GM10248 (cell line): ENCODE results near the gene ZPBP2.

Experiments used
- CTCF ChIA-PET: fragments of 300-600 bp; sonication (Branson Sonifier 250); formaldehyde crosslinking; extraction: SDS; loops from one replicate; lab custom pipeline; 2021; ENCODE audit warnings: antibody characterized with exemption; lab: Yijun Ruan, JAX
- POLR2A ChIA-PET: fragments of 350-650 bp; sonication (Branson Sonifier 250); formaldehyde crosslinking; extraction: SDS; loops from one replicate; lab custom pipeline; 2020; ENCODE audit warnings: antibody characterized with exemption; lab: Yijun Ruan, JAX
- DNase-seq: peaks from one replicate; pipeline ENCODE4 v3.0.0; 2012; ENCODE audit errors: extremely low spot score
- CTCF ChIP-seq: IDR thresholded peaks from 2 replicates; pipeline ENCODE4 v1.5.1; 2012; ENCODE audit warnings: mild to moderate bottlenecking, low read depth; ENCODE audit errors: extremely low read depth, missing control alignments, control extremely low read depth

Gene ZPBP2, protein sequence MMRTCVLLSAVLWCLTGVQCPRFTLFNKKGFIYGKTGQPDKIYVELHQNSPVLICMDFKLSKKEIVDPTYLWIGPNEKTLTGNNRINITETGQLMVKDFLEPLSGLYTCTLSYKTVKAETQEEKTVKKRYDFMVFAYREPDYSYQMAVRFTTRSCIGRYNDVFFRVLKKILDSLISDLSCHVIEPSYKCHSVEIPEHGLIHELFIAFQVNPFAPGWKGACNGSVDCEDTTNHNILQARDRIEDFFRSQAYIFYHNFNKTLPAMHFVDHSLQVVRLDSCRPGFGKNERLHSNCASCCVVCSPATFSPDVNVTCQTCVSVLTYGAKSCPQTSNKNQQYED

DNA sequence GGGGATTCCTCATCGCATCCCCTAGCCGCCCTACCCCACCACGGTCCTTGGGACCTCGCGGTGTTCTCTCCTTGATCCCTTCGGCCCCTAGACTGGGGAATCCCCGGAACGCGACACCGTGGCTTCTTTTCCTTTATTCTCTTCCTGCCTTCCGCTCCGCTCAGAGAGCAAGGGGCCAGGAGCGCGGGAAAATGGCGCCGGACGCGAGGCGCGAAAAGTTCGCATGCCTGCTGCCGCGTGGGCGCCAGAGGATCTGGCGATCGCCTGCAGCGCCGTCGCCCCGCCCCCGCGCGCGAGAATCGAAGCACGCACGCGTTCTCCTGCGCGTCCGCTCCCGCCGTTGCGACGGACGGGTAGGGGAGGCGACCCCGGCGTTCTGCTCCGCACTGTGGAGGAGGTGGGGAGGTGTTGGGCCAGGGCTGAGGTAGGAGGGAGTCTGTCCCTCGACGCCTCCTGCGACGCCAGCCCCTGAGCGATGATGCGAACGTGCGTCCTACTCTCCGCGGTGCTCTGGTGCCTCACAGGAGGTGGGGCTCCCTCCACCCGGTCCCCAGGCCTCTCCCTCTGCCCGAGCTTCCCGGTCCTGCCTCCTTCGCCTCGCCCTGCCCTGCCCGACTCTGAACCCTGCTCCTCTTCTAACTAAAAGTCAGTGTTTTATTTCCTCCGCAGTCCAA is at the start of gene ZPBP2:
TSS of gene ZPBP2 (plus strand) at position 323 of the 674 bp plus-strand sequence. CDS start at position 476, 153 bp downstream.
- peak; percentile 46 for DNase-seq
- no peak for TF ChIP-seq CTCF
- ChIA-PET CTCF (no interaction called here), POLR2A (no interaction called here)

DNA sequence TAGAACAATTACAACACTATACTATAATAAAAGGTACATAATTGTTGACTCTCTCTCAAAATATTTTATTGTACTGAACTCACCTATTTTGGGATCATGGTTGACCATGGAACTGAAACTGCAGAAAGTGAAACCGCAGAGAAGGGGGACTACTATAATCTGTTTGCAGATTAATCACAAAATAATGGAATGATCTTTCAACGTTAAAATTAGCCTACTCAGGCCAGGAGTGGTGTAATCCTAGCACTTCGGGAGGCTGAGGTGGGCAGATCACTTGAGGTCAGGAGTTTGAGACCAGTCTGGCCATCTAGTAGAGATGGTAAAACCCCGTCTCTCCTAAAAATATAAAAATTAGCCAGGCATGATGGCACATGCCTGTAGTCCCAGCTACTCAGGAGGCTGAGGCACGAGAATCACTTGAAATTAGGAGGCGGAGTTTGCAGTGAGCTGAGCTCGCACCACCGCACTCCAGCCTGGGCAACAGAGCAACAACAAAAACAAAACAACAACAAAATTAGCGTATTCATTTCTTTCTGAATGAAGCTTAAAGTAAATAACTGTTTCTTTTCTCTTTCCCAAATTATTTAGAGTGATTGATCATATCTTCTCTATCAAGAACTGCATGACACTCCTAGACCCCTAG is 49.5 kb upstream of the ZPBP2 start:
- ChIA-PET CTCF (interaction anchor here (0.9 to 4.8 kb wide), 8 partner anchors 10 to 48 kb away, joined by 3 to 25 read pairs (median 4); no protein-coding TSS in a partner anchor), POLR2A (interaction anchor here (0.9 kb wide), 1 partner anchor 41 kb away, joined by 3 read pairs; no protein-coding TSS in a partner anchor)
- DNase-seq = no peak
- TF ChIP-seq CTCF = no peak

DNA sequence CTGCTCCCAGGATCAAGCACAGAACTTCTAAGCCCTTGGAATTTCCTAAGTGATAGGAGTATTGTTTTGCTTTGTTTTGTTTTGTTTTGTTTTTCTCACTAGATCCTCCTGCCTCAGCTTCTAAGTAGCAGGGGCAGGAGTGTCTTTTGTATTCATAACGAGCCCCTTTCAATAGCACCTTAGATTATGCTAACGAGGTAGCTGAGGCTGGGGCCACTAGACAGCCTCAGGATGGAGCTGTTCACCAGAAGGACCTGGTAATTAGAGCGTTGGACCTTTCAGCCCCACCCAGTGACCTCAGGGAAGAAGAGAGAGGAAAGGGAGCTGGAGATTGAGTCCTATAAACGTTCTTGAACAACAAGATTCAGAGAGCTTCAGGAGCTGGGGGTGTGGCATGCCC is 47.5 kb upstream of the ZPBP2 start:
- no peak for DNase-seq
- POLR2A ChIA-PET = no interaction called here
- CTCF ChIA-PET = interaction anchor here (1.2 to 4.8 kb wide), 7 partner anchors 9 to 44 kb away, joined by 3 to 25 read pairs (median 5); partner anchors contain the start of gene IKZF3
- peak; percentile 7 for TF ChIP-seq CTCF

GRCh38 chr17:39820987-39821386 is 47.0 kb upstream of the ZPBP2 start:
- ChIA-PET CTCF (interaction anchor here (1.2 to 4.8 kb wide), 7 partner anchors 9 to 43 kb away, joined by 3 to 25 read pairs (median 5); partner anchors contain the start of gene IKZF3), POLR2A (no interaction called here)
- no peak for TF ChIP-seq CTCF
- DNase-seq = no peak

- TF ChIP-seq CTCF = no peak
- POLR2A ChIA-PET = no interaction called here
- no peak for DNase-seq
- CTCF ChIA-PET = interaction anchor here (1.7 to 4.8 kb wide), 4 partner anchors 13 to 30 kb away, joined by 4 to 25 read pairs (median 8); no protein-coding TSS in a partner anchor
Measured at GRCh38 chr17:39822051-39822451, 46.0 kb upstream of the ZPBP2 start.

DNA sequence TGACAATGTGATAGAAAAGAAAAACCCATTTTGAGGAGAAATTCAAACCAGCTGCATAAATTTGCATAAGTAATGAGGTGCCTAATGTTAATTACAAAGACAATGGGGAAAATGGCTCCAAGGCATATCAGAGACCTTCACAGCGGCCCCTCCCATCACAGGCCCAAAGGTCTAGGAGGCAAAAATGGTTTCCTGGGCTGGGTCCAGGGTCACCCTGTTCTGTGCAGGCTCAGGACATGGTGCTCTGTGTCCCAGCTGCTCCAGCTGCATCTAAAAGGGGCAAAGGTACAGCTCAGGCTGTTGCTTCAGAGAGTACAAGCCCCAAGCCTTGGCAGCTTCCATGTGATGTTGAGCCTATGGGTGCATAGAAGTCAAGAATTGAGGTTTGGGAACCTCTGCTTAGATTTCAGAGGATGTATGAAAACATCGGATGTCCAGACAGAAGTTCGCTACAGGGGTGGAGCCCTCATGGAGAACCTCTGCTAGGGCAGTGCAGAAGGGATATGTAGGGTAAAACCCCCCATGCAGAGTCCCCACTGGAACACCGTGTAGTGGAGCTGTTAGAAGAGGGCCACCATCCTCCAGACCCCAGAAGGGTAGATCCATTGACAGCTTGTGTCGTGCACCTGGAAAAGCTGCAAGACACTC is 44.5 kb upstream of the ZPBP2 start:
- no peak for DNase-seq
- ChIA-PET CTCF (interaction anchor here (1.7 kb wide), 1 partner anchor 21 kb away, joined by 4 read pairs; no protein-coding TSS in a partner anchor), POLR2A (no interaction called here)
- TF ChIP-seq CTCF = no peak
